ENCODE results near the gene TAF9B. TPM values are rescaled to one million over a fixed set of nuclear protein-coding genes. Genes with fewer than 3 reads are reported as not detected.

Gene TAF9B
- polyA plus RNA-seq, 1 of the 3 experiments (the other 2 are of a cell fraction) = 11.6 TPM

- Histone ChIP-seq H3K79me2 (ENCODE audit: insufficient read depth) (peaks cover 42% of the 10 kb centered on the region), H4K20me1 (ENCODE audit: insufficient read depth) (peaks cover 22% of the 10 kb centered on the region), H3F3A (replicated peaks; ENCODE audit: insufficient read depth) (peaks cover 8% of the 10 kb centered on the region), H3K4me3 (ENCODE audit: low read depth in 2 of 2, low read length in 1 of 2) (no peak overlapping the region), H3K27me3 (ENCODE audit: insufficient read depth) (no peaks in the 10 kb centered on the region), H3K9me3 (no peaks in the 10 kb centered on the region), H3K4me2 (no peak overlapping the region), H3K4me1 (ENCODE audit: control insufficient read depth in 1 of 2, insufficient read depth in 2 of 2, low read depth in 1 of 2, low read length in 1 of 2) (no peaks in the 10 kb centered on the region), H2AFZ (ENCODE audit: low read depth) (no peak overlapping the region), H3K27ac (ENCODE audit: low read depth in 2 of 2, low read length in 1 of 2) (no peak overlapping the region), H3K36me3 (replicated peaks in 1 of 2; ENCODE audit: control insufficient read depth in 1 of 2, insufficient read depth in 2 of 2, low read length in 1 of 2) (peaks cover 32 to 44% of the 10 kb centered on the region in 2 experiments), H3K9ac (no peak overlapping the region), H3K9me2 (no peaks in the 10 kb centered on the region)
- POLR2A ChIA-PET = no interaction called here
- no peak for DNase-seq
- TF ChIP-seq CHD2 (IDR thresholded peaks at IDR 0.05; ENCODE audit: low read length, partially characterized antibody) (no peak), NFIC (IDR thresholded peaks at IDR 0.05; ENCODE audit: borderline replicate concordance) (no peak), TAF1 (IDR thresholded peaks at IDR 0.05; ENCODE audit: borderline replicate concordance, low read depth, low read length) (no peak), RAD21 (IDR thresholded peaks at IDR 0.05; ENCODE audit: low read length) (no peak), ZBTB33 (IDR thresholded peaks at IDR 0.05; ENCODE audit: borderline replicate concordance, low read depth) (no peak), CTCF (IDR thresholded peaks at IDR 0.05) (no peak), MXI1 (IDR thresholded peaks at IDR 0.05; ENCODE audit: low read depth, low read length) (no peak), RCOR1 (IDR thresholded peaks at IDR 0.05; ENCODE audit: low read length) (no peak), FOSL2 (IDR thresholded peaks at IDR 0.05; ENCODE audit: borderline replicate concordance, low read depth) (no peak), SMC3 (IDR thresholded peaks at IDR 0.05; ENCODE audit: low read depth, low read length) (no peak), RXRA (IDR thresholded peaks at IDR 0.05; ENCODE audit: borderline replicate concordance, low read depth) (no peak), NRF1 (IDR thresholded peaks at IDR 0.05; ENCODE audit: low read depth, low read length) (no peak)
- CTCF ChIA-PET = no interaction called here
- 71% methylated on average over 1 of the region's 1 CpG for WGBS (ENCODE audit: low lambda C conversion rate)
Measured at GRCh38 chrX:78118628-78119027, 20.8 kb downstream of the TAF9B start.

- CTCF ChIA-PET = interaction anchor here (0.9 to 1.5 kb wide), 3 partner anchors 9 to 13 kb away, joined by 3 to 4 read pairs (median 3); partner anchors contain the start of gene PGK1
- TF ChIP-seq ELF1 (IDR thresholded peaks at IDR 0.05) = no peak
- TF ChIP-seq NFIC (IDR thresholded peaks at IDR 0.05; ENCODE audit: borderline replicate concordance) = no peak
- no peak for TF ChIP-seq CHD2 (IDR thresholded peaks at IDR 0.05; ENCODE audit: low read length, partially characterized antibody)
- TF ChIP-seq USF1 (IDR thresholded peaks at IDR 0.05; ENCODE audit: borderline replicate concordance, low read depth) = no peak
- TF ChIP-seq USF2 (IDR thresholded peaks at IDR 0.05; ENCODE audit: borderline replicate concordance, low read depth, low read length) = no peak
- no peak for TF ChIP-seq IRF3 (IDR thresholded peaks at IDR 0.05; ENCODE audit: low read depth, low read length)
- TF ChIP-seq FOSL2 (IDR thresholded peaks at IDR 0.05; ENCODE audit: borderline replicate concordance, low read depth) = no peak
- TF ChIP-seq EZH2phosphoT487 (IDR thresholded peaks at IDR 0.05; ENCODE audit: borderline replicate concordance, low read depth) = no peak
- TF ChIP-seq NRF1 (IDR thresholded peaks at IDR 0.05; ENCODE audit: low read depth, low read length) = no peak
- no peak for TF ChIP-seq RCOR1 (IDR thresholded peaks at IDR 0.05; ENCODE audit: low read length)
- TF ChIP-seq FOXM1 (IDR thresholded peaks at IDR 0.05; ENCODE audit: low read depth) = no peak
- TF ChIP-seq TCF12 (IDR thresholded peaks at IDR 0.05) = no peak
- H3K79me2 ChIP-seq (ENCODE audit: insufficient read depth) = peaks cover 61% of the 10 kb centered on the region
- H3K9me2 ChIP-seq = no peaks in the 10 kb centered on the region
- H3K36me3 ChIP-seq (replicated peaks in 1 of 2; ENCODE audit: control insufficient read depth in 1 of 2, insufficient read depth in 2 of 2, low read length in 1 of 2) = peaks cover 41 to 49% of the 10 kb centered on the region in 2 experiments
- H3K4me2 ChIP-seq = no peak overlapping the region
- H2AFZ ChIP-seq (ENCODE audit: low read depth) = no peak overlapping the region
- no peak for DNase-seq
- WGBS (ENCODE audit: low lambda C conversion rate) = 35% methylated on average over 2 of the region's 2 CpGs
- POLR2A ChIA-PET = no interaction called here
- no peak overlapping the region for H3K27ac ChIP-seq (ENCODE audit: low read depth in 2 of 2, low read length in 1 of 2)
- H3F3A ChIP-seq (replicated peaks; ENCODE audit: insufficient read depth) = peaks cover 4% of the 10 kb centered on the region
- H3K27me3 ChIP-seq (ENCODE audit: insufficient read depth) = no peaks in the 10 kb centered on the region
- H3K9ac ChIP-seq = no peak overlapping the region
- no peaks in the 10 kb centered on the region; a peak in 1 of 4 replicates for H3K4me1 ChIP-seq (ENCODE audit: control insufficient read depth in 1 of 2, insufficient read depth in 2 of 2, low read depth in 1 of 2, low read length in 1 of 2)
- no peaks in the 10 kb centered on the region for H3K9me3 ChIP-seq
- peaks cover 23% of the 10 kb centered on the region for H4K20me1 ChIP-seq (ENCODE audit: insufficient read depth)
- no peak overlapping the region for H3K4me3 ChIP-seq (ENCODE audit: low read depth in 2 of 2, low read length in 1 of 2)
Measured at GRCh38 chrX:78116766-78117165, 22.7 kb downstream of the TAF9B start.

All from SK-N-SH (cell line).